HepG2 (cell line): ENCODE measurements around the gene NOC4L. TPM values are rescaled to one million over a fixed set of nuclear protein-coding genes. Genes with fewer than 3 reads are reported as not detected.

Experiments used
- ATAC-seq: fragments of 200-7000 bp; cut with Tn5 transposase; 3 replicates; pipeline ENCODE4 v1.9.1; 2020; ENCODE audit warnings: mild to moderate bottlenecking, moderate library complexity
- BruUV-seq: library from RNA; stranded (reverse); fragments of 400-500 nt; replicated peaks from 2 replicates; lab custom pipeline; 2021; lab: Mats Ljungman, UMichigan
- CTCF ChIA-PET: fragments of 300-600 bp; formaldehyde crosslinking; extraction: SDS; loops from one replicate; lab custom pipeline; 2021; ENCODE audit warnings: low total read pairs, inconsistent platforms, low intra/inter-chr PET ratio; lab: Yijun Ruan, JAX
- POLR2A ChIA-PET: fragments of 350-600 bp; sonication (Branson Sonifier 250); formaldehyde crosslinking; loops from one replicate; lab custom pipeline; 2020; ENCODE audit warnings: antibody characterized with exemption, inconsistent platforms; lab: Yijun Ruan, JAX
- DNase-seq: peaks from one replicate; pipeline ENCODE4 v3.0.0-alpha.2; 2015; ENCODE audit warnings: low spot score
- FAIRE-seq: peaks from 3 replicates; lab custom pipeline; 2011; peaks lifted over from hg19 to GRCh38; lab: Jason Lieb, UNC
- H2AFZ ChIP-seq: one replicate; pipeline ENCODE4 v1.6.1; 2011; ENCODE audit warnings: low read length, inconsistent platforms
- H3K27ac ChIP-seq: fragments of 300-600 bp; 3 replicates; pipeline ENCODE4 v1.8.0; 2011; ENCODE audit warnings: mixed run types, mild to moderate bottlenecking, mixed read lengths, low read length, inconsistent platforms; ENCODE audit not compliant: insufficient read depth; ENCODE audit errors: extremely low read length
- H3K27me3 ChIP-seq, 2 experiments: fragments of 200-600 bp in 1 of 2; 2 replicates in 1 of 2; 3 replicates in 1 of 2; pipeline versions ENCODE4 v1.6.0 to v1.8.0; 2011; ENCODE audit warnings: low read length in 2 of 2, mild to moderate bottlenecking in 2 of 2, moderate library complexity in 2 of 2, inconsistent platforms in 1 of 2; ENCODE audit not compliant: insufficient read depth in 2 of 2, control insufficient read depth in 1 of 2
- H3K36me3 ChIP-seq, 2 experiments: fragments of 200-600 bp in 1 of 2; replicated peaks in 1 of 2; 2 replicates in 1 of 2; 3 replicates in 1 of 2; pipeline versions ENCODE4 v1.5.1 to v1.8.0; 2011; ENCODE audit warnings: low read length in 2 of 2, inconsistent platforms in 1 of 2; ENCODE audit not compliant: insufficient read depth in 2 of 2, control insufficient read depth in 1 of 2
- H3K4me1 ChIP-seq: 2 replicates; pipeline ENCODE4 v1.5.1; 2012; ENCODE audit warnings: low read length, inconsistent platforms; ENCODE audit not compliant: insufficient read depth
- H3K4me2 ChIP-seq: 2 replicates; pipeline ENCODE4 v1.6.0; 2011; ENCODE audit warnings: low read depth, low read length, inconsistent platforms
- H3K4me3 ChIP-seq, 3 experiments: fragments of 200-600 bp in 1 of 3; sonication (generic), shearing (Covaris generic) in 1 of 3; replicated peaks in 1 of 3; 2 replicates each; pipeline ENCODE4 v1.5.1; 2011 to 2016; ENCODE audit warnings: low read length in 3 of 3, inconsistent platforms in 2 of 3, low read depth in 2 of 3, mild to moderate bottlenecking in 2 of 3, control low read depth in 1 of 3, mixed read lengths in 1 of 3; ENCODE audit not compliant: insufficient read depth in 1 of 3
- H3K79me2 ChIP-seq: one replicate; pipeline ENCODE4 v1.6.1; 2011; ENCODE audit warnings: low read length, inconsistent platforms; ENCODE audit not compliant: insufficient read depth
- H3K9ac ChIP-seq: 2 replicates; pipeline ENCODE4 v1.6.0; 2011; ENCODE audit warnings: mild to moderate bottlenecking, low read depth, low read length, inconsistent platforms; ENCODE audit not compliant: insufficient read depth
- H3K9me3 ChIP-seq: 2 replicates; pipeline ENCODE4 v1.5.1; 2012; ENCODE audit warnings: mild to moderate bottlenecking, low read length
- H4K20me1 ChIP-seq: 2 replicates; pipeline ENCODE4 v1.6.0; 2011; ENCODE audit warnings: inconsistent platforms, mild to moderate bottlenecking, low read length, moderate library complexity; ENCODE audit not compliant: insufficient read depth
- ARNTL ChIP-seq: sonication (generic); formaldehyde crosslinking; IDR thresholded peaks from 2 replicates; pipeline ENCODE4 v1.4.0; 2020; ENCODE audit warnings: mild to moderate bottlenecking, missing genetic modification reagents
- FOXK1 ChIP-seq: sonication (generic); formaldehyde crosslinking; IDR thresholded peaks from 2 replicates; pipeline ENCODE4 v1.4.0; 2020; ENCODE audit warnings: low read depth, missing genetic modification reagents, borderline replicate concordance
- HNRNPH1 ChIP-seq: fragments of 200-400 bp; formaldehyde crosslinking; optimal IDR thresholded peaks from 2 replicates; pipeline ENCODE3; 2017; ENCODE audit warnings: mild to moderate bottlenecking, low read depth, low read length
- SALL1 ChIP-seq: sonication (generic); formaldehyde crosslinking; IDR thresholded peaks from 2 replicates; pipeline ENCODE4 v1.8.0; 2022; ENCODE audit warnings: mild to moderate bottlenecking, missing genetic modification reagents
- SMAD9 ChIP-seq: sonication (generic); formaldehyde crosslinking; IDR thresholded peaks from 2 replicates; pipeline ENCODE4 v1.5.1; 2020; ENCODE audit warnings: mild to moderate bottlenecking, missing genetic modification reagents
- SRSF1 ChIP-seq: fragments of 200-400 bp; formaldehyde crosslinking; optimal IDR thresholded peaks from 2 replicates; pipeline ENCODE3; 2017; ENCODE audit warnings: mild to moderate bottlenecking, low read depth, low read length, moderate library complexity
- TP53 ChIP-seq: sonication (generic); formaldehyde crosslinking; conservative IDR thresholded peaks from 2 replicates; pipeline ENCODE4 v1.4.0; 2020; ENCODE audit warnings: missing genetic modification reagents
- YY1 ChIP-seq: IDR thresholded peaks from 2 replicates; pipeline ENCODE4 v1.6.1; 2011; ENCODE audit warnings: low read length, low read depth, moderate library complexity, mild to moderate bottlenecking; ENCODE audit not compliant: insufficient read depth, insufficient replicate concordance
- ZFP36L1 ChIP-seq: sonication (generic); formaldehyde crosslinking; IDR thresholded peaks from 2 replicates; pipeline ENCODE4 v1.8.0; 2022; ENCODE audit warnings: mild to moderate bottlenecking, missing genetic modification reagents, moderate library complexity
- ZNF264 ChIP-seq: sonication (generic); formaldehyde crosslinking; IDR thresholded peaks from 2 replicates; pipeline ENCODE4 v1.4.0; 2020; ENCODE audit warnings: missing genetic modification reagents
- ZNF607 ChIP-seq: sonication (generic); formaldehyde crosslinking; IDR thresholded peaks from 2 replicates; pipeline ENCODE4 v1.5.1; 2020; ENCODE audit warnings: missing genetic modification reagents, mild to moderate bottlenecking, borderline replicate concordance
- ZSCAN31 ChIP-seq: sonication (generic); formaldehyde crosslinking; IDR thresholded peaks from 2 replicates; pipeline ENCODE4 v1.5.0; 2020; ENCODE audit warnings: low read depth, mild to moderate bottlenecking, missing genetic modification reagents
- WGBS: methylation state at CpG from one replicate; pipeline ENCODE4 v1.1.6; 2017; ENCODE audit warnings: low lambda C conversion rate; 5-methylcytosine and 5-hydroxymethylcytosine counted together
- in situ Hi-C: cut with HindIII; loops from 2 replicates; pipeline ENCODE4 v1.10.0; 2017; ENCODE audit warnings: low pct_unique_long_range_greater_than_20kb; ENCODE audit not compliant: extremely low pct_ligation_motif_present
- intact Hi-C: fragments of 100-400 bp; cut with micrococcal nuclease; formaldehyde crosslinking; loops from one replicate; pipeline ENCODE4 v1.10.0; 2022; ENCODE audit not compliant: unreplicated experiment
- polyA plus RNA-seq, 8 experiments: library from polyadenylated mRNA; depleted of rRNA in 3 of 8; stranded (reverse) in 7 of 8; unstranded in 1 of 8; fragments of >200 nt; fragmentation: Illumina TruSeq in 4 of 8; extraction: Trizol in 4 of 8; gene quantifications; 2 replicates each; pipeline versions ENCODE4 v1.2.1 to v1.2.3, GENCODE V29; 2011 to 2016; ENCODE audit warnings: low read depth in 4 of 8, missing spikeins in 1 of 8, mixed read lengths in 1 of 8; ENCODE audit not compliant: insufficient read depth in 1 of 8
- total RNA-seq, 5 experiments: library from RNA; depleted of rRNA; stranded (reverse); fragments of >200 nt; fragmentation: Illumina TruSeq; extraction: Trizol; gene quantifications; 2 replicates each; pipeline ENCODE4 v1.2.3, GENCODE V29; 2016; ENCODE audit warnings: low read depth in 1 of 5
- TF ChIP-seq, protein P1 (sequence below), 2 experiments: IDR thresholded peaks; 2 replicates each; pipeline ENCODE4 v1.6.1; 2011 to 2012; ENCODE audit warnings: low read length in 2 of 2, borderline replicate concordance in 1 of 2, low read depth in 1 of 2, mild to moderate bottlenecking in 1 of 2, moderate library complexity in 1 of 2
- TF ChIP-seq, protein P2 (sequence below): IDR thresholded peaks from 2 replicates; pipeline ENCODE4 v1.6.1; 2016; ENCODE audit warnings: control low read depth
- TF ChIP-seq, protein P3 (sequence below): sonication (generic); formaldehyde crosslinking; IDR thresholded peaks from 2 replicates; pipeline ENCODE4 v1.4.0; 2020; ENCODE audit warnings: missing genetic modification reagents
- TF ChIP-seq, protein P4 (sequence below): sonication (generic); formaldehyde crosslinking; IDR thresholded peaks from 2 replicates; pipeline ENCODE4 v1.9.0; 2022; ENCODE audit warnings: low read depth, missing genetic modification reagents

Gene NOC4L
- total and polyA plus RNA-seq, 2 of the 13 experiments (the other 11 are each of a cell fraction or from before 2014, with no cell fraction given): 4.3 to 14.6 TPM

DNA sequence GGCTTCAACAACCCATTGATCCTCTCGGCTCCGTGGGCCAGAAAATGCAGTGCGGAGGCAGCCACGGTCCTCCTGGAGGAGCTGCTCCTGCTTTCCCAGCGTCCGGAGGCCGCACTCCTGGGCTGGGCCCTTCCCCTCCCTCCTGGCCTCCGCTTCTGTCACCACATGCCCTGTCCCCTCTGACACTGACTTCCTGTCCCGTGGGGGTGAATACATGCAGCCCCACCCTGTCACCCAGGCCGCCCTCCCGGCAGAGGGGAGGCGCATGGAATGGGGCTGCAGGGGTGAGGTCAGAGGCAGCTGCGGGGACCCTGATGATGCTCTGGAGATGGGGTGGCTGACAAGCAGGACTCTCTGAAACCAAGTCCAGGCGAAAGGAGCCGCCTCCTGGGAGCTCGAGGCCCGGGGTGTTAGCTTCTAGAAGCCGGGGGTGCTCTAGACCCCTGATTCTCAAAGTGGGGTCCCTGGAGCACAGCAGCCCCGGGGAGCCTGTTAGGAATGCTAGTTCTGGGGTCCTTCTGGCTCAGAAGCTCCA is 32.2 kb downstream of the NOC4L start:
- FAIRE-seq (no peak), DNase-seq (no peak), ATAC-seq (no peak)
- in situ Hi-C loops: no loop called here
- CTCF ChIA-PET: no interaction called here
- Histone ChIP-seq H3K27ac (no peak overlapping the region), H3K36me3 (no peaks in the 10 kb centered on the region), H3K4me1 (no peaks in the 10 kb centered on the region), H3K79me2 (no peaks in the 10 kb centered on the region), H3K4me2 (no peak overlapping the region), H3K9me3 (no peaks in the 10 kb centered on the region), H4K20me1 (peaks cover 3% of the 10 kb centered on the region; the same call in 1 of the 2 replicates), H3K9ac (no peak overlapping the region), H2AFZ (no peak overlapping the region), H3K27me3 (peaks cover 27 to 88% of the 10 kb centered on the region in 2 experiments), H3K4me3 (no peak overlapping the region)
- no TSS peak for BruUV-seq
- intact Hi-C loops: no loop called here
- 37% methylated on average over 11 of the region's 19 CpGs for WGBS
- POLR2A ChIA-PET: no interaction called here
- TF ChIP-seq ZSCAN31 (CRISPR knock-in tag) (no peak), SRSF1 (no peak), YY1 (no peak), ZFP36L1 (CRISPR knock-in tag) (no peak), HNRNPH1 (no peak), SALL1 (CRISPR knock-in tag) (no peak), SMAD9 (CRISPR knock-in tag) (no peak), ZNF264 (CRISPR knock-in tag) (no peak), TP53 (CRISPR knock-in tag) (no peak), FOXK1 (CRISPR knock-in tag) (no peak), ARNTL (CRISPR knock-in tag) (no peak), ZNF607 (no peak)
- TF ChIP-seq, protein P1, sequence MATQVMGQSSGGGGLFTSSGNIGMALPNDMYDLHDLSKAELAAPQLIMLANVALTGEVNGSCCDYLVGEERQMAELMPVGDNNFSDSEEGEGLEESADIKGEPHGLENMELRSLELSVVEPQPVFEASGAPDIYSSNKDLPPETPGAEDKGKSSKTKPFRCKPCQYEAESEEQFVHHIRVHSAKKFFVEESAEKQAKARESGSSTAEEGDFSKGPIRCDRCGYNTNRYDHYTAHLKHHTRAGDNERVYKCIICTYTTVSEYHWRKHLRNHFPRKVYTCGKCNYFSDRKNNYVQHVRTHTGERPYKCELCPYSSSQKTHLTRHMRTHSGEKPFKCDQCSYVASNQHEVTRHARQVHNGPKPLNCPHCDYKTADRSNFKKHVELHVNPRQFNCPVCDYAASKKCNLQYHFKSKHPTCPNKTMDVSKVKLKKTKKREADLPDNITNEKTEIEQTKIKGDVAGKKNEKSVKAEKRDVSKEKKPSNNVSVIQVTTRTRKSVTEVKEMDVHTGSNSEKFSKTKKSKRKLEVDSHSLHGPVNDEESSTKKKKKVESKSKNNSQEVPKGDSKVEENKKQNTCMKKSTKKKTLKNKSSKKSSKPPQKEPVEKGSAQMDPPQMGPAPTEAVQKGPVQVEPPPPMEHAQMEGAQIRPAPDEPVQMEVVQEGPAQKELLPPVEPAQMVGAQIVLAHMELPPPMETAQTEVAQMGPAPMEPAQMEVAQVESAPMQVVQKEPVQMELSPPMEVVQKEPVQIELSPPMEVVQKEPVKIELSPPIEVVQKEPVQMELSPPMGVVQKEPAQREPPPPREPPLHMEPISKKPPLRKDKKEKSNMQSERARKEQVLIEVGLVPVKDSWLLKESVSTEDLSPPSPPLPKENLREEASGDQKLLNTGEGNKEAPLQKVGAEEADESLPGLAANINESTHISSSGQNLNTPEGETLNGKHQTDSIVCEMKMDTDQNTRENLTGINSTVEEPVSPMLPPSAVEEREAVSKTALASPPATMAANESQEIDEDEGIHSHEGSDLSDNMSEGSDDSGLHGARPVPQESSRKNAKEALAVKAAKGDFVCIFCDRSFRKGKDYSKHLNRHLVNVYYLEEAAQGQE (IDR thresholded peaks at IDR 0.05; ENCODE audit: borderline replicate concordance in 1 of 2, low read depth in 1 of 2, low read length in 2 of 2): no peak
- TF ChIP-seq, protein P2, sequence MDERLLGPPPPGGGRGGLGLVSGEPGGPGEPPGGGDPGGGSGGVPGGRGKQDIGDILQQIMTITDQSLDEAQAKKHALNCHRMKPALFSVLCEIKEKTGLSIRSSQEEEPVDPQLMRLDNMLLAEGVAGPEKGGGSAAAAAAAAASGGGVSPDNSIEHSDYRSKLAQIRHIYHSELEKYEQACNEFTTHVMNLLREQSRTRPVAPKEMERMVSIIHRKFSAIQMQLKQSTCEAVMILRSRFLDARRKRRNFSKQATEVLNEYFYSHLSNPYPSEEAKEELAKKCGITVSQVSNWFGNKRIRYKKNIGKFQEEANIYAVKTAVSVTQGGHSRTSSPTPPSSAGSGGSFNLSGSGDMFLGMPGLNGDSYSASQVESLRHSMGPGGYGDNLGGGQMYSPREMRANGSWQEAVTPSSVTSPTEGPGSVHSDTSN (CRISPR knock-in tag): no peak
- TF ChIP-seq, protein P3, sequence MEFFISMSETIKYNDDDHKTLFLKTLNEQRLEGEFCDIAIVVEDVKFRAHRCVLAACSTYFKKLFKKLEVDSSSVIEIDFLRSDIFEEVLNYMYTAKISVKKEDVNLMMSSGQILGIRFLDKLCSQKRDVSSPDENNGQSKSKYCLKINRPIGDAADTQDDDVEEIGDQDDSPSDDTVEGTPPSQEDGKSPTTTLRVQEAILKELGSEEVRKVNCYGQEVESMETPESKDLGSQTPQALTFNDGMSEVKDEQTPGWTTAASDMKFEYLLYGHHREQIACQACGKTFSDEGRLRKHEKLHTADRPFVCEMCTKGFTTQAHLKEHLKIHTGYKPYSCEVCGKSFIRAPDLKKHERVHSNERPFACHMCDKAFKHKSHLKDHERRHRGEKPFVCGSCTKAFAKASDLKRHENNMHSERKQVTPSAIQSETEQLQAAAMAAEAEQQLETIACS (CRISPR knock-in tag): no peak
- TF ChIP-seq, protein P4, sequence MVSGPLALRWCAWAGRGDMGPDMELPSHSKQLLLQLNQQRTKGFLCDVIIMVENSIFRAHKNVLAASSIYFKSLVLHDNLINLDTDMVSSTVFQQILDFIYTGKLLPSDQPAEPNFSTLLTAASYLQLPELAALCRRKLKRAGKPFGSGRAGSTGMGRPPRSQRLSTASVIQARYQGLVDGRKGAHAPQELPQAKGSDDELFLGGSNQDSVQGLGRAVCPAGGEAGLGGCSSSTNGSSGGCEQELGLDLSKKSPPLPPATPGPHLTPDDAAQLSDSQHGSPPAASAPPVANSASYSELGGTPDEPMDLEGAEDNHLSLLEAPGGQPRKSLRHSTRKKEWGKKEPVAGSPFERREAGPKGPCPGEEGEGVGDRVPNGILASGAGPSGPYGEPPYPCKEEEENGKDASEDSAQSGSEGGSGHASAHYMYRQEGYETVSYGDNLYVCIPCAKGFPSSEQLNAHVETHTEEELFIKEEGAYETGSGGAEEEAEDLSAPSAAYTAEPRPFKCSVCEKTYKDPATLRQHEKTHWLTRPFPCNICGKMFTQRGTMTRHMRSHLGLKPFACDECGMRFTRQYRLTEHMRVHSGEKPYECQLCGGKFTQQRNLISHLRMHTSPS (CRISPR knock-in tag): no peak
